Right lobe of liver (tissue), 4 donors: ENCODE data around the gene SST.

Experiments
- CTCF ChIP-seq, 4 donors: fragments of 200-600 bp in 3 of 4; fragments of 450-650 bp in 1 of 4; IDR thresholded peaks; one replicate each; pipeline versions ENCODE4 v1.5.1 to v1.8.0; 2016 to 2022; ENCODE audit warnings: antibody characterized with exemption in 4 of 4, mild to moderate bottlenecking in 2 of 4
- POLR2A ChIP-seq: fragments of 450-650 bp; IDR thresholded peaks from one replicate; pipeline ENCODE4 v1.6.1; 2017; ENCODE audit warnings: antibody characterized with exemption, mild to moderate bottlenecking
- donor health status: DM: no; HTN: no; CAD: no.
- donor health status: DM: no; HTN: no; CAD: no.
- donor health status: DM: no; HTN: yes; CAD: no.

GRCh38 chr3:187623285-187623814 is 46.8 kb downstream of the SST start:
- no peak for TF ChIP-seq CTCF (IDR thresholded peaks at IDR 0.05)
- TF ChIP-seq POLR2A = no peak
